DND-41 (cell line): ENCODE measurements around the gene SUPT3H.

Source experiments
- ATAC-seq: fragments of 200-7000 bp; cut with Tn5 transposase; 3 replicates; pipeline ENCODE4 v1.9.1; 2021; ENCODE audit warnings: low read depth; ENCODE audit not compliant: insufficient read depth
- DNase-seq: peaks from one replicate; pipeline ENCODE4 v3.0.0-alpha.2; 2020
- H2AFZ ChIP-seq: 2 replicates; pipeline ENCODE4 v1.6.0; 2012; ENCODE audit warnings: low read depth, low read length
- H3K27ac ChIP-seq: 2 replicates; pipeline ENCODE4 v1.5.1; 2012; ENCODE audit warnings: low read length, inconsistent platforms
- H3K27me3 ChIP-seq: fragments of 200-600 bp; sonication (generic); 2 replicates; pipeline ENCODE4 v1.6.0; 2012; ENCODE audit warnings: low read length, mild to moderate bottlenecking, inconsistent platforms; ENCODE audit not compliant: insufficient read depth, poor library complexity
- H3K36me3 ChIP-seq: 2 replicates; pipeline ENCODE4 v1.5.1; 2012; ENCODE audit warnings: low read length, inconsistent platforms; ENCODE audit not compliant: insufficient read depth
- H3K4me1 ChIP-seq: 2 replicates; pipeline ENCODE4 v1.5.1; 2012; ENCODE audit warnings: mild to moderate bottlenecking, low read length; ENCODE audit not compliant: insufficient read depth
- H3K4me2 ChIP-seq: 2 replicates; pipeline ENCODE4 v1.6.0; 2012; ENCODE audit warnings: mild to moderate bottlenecking, moderate library complexity, low read length, inconsistent platforms; ENCODE audit not compliant: insufficient read depth
- H3K4me3 ChIP-seq, 2 experiments: fragments of 200-600 bp in 1 of 2; shearing (Covaris generic) in 1 of 2; 2 replicates each; pipeline ENCODE4 v1.5.1; 2012 to 2016; ENCODE audit warnings: inconsistent platforms in 2 of 2, low read length in 2 of 2, mild to moderate bottlenecking in 2 of 2, low read depth in 1 of 2, moderate library complexity in 1 of 2
- H3K79me2 ChIP-seq: 2 replicates; pipeline ENCODE4 v1.6.0; 2012; ENCODE audit warnings: low read length, inconsistent platforms; ENCODE audit not compliant: insufficient read depth
- H3K9ac ChIP-seq: 2 replicates; pipeline ENCODE4 v1.6.0; 2012; ENCODE audit warnings: low read depth, mild to moderate bottlenecking, inconsistent platforms, low read length, moderate library complexity
- H3K9me3 ChIP-seq: 2 replicates; pipeline ENCODE4 v1.5.1; 2012; ENCODE audit warnings: low read length, moderate library complexity, mild to moderate bottlenecking, inconsistent platforms; ENCODE audit not compliant: insufficient read depth, severe bottlenecking
- H4K20me1 ChIP-seq: 2 replicates; pipeline ENCODE4 v1.6.0; 2012; ENCODE audit warnings: low read length; ENCODE audit not compliant: insufficient read depth
- EZH2 ChIP-seq: IDR thresholded peaks from 3 replicates; pipeline ENCODE4 v1.6.1; 2012; ENCODE audit warnings: borderline replicate concordance, low read depth, mild to moderate bottlenecking, moderate library complexity, low read length, inconsistent platforms; ENCODE audit not compliant: severe bottlenecking
- TF ChIP-seq, protein P1 (sequence below): IDR thresholded peaks from 2 replicates; pipeline ENCODE4 v1.5.1; 2012; ENCODE audit warnings: borderline replicate concordance, low read length, moderate library complexity, mild to moderate bottlenecking; ENCODE audit not compliant: poor library complexity, severe bottlenecking; ENCODE audit errors: extremely low read depth

The SUPT3H gene

DNA sequence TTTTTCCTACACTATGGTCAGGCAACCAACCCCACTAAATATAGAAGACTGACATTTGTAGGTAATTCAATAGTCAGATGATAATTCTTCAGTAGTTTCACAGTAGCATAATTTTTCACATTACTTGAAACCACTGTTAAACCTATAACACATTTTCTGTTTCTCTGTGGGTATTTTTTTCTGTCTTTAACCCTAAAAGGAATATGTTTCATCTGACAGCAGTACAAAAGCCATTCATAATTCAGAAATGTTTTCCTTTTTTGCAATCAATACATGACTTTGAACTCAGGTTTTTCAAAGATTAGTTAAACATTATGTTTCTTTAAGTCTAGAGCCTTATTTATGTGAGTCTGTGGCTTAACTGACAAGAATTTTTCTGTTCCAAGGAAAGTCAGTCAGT lies 178.2 kb downstream of the SUPT3H start:
- peak overlapping the region; percentile 45 for H3K4me2 ChIP-seq

DNA sequence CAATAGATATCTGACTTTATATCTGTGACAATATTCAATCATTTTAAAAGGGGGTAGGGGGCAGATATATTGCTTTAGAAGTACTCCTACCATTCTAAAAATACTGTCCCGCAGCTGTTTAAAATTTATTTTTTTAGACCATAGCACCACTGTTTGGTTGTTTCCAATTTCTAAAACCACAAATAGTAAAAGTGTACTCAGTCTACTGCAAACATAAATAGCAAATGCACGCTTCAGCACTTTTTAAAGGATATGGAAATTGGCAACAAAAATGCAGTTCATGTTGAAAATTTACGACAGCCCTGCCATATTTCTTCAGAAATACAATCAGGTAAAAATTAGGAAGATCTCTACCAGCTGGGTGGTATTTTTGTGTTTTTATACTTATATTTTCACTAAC lies 181.6 kb downstream of the SUPT3H start:
- Histone ChIP-seq H3K27ac (peak overlapping the region; percentile 61), H3K4me3 (no peak overlapping the region), H3K79me2 (no peaks in the 10 kb centered on the region), H4K20me1 (no peaks in the 10 kb centered on the region), H3K9ac (no peak overlapping the region), H3K27me3 (no peaks in the 10 kb centered on the region), H3K36me3 (no peaks in the 10 kb centered on the region), H3K9me3 (no peaks in the 10 kb centered on the region), H3K4me2 (no peak overlapping the region), H2AFZ (no peak overlapping the region), H3K4me1 (peaks cover 70% of the 10 kb centered on the region)
- ATAC-seq (no peak), DNase-seq (no peak)
- TF ChIP-seq, protein P1, sequence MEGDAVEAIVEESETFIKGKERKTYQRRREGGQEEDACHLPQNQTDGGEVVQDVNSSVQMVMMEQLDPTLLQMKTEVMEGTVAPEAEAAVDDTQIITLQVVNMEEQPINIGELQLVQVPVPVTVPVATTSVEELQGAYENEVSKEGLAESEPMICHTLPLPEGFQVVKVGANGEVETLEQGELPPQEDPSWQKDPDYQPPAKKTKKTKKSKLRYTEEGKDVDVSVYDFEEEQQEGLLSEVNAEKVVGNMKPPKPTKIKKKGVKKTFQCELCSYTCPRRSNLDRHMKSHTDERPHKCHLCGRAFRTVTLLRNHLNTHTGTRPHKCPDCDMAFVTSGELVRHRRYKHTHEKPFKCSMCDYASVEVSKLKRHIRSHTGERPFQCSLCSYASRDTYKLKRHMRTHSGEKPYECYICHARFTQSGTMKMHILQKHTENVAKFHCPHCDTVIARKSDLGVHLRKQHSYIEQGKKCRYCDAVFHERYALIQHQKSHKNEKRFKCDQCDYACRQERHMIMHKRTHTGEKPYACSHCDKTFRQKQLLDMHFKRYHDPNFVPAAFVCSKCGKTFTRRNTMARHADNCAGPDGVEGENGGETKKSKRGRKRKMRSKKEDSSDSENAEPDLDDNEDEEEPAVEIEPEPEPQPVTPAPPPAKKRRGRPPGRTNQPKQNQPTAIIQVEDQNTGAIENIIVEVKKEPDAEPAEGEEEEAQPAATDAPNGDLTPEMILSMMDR, result no peak
- TF ChIP-seq EZH2, result no peak

More for the DNA sequence above, 178.2 kb downstream of the SUPT3H start:
- Histone ChIP-seq H3K4me1 (peaks cover 91% of the 10 kb centered on the region), H3K9me3 (no peaks in the 10 kb centered on the region), H3K9ac (peak overlapping the region; percentile 48), H2AFZ (peak overlapping the region; percentile 43; the same call in 1 of the 2 replicates), H3K27ac (peak overlapping the region; percentile 84), H3K36me3 (no peaks in the 10 kb centered on the region), H3K79me2 (no peaks in the 10 kb centered on the region; the same call in 1 of the 2 replicates), H4K20me1 (no peaks in the 10 kb centered on the region), H3K27me3 (no peaks in the 10 kb centered on the region), H3K4me3 (peak overlapping the region in 1 of 2 experiments; percentile 23; a peak in 1 of 4 replicates)
- ATAC-seq (peak; percentile 59; the same call in 2 of the 3 replicates), DNase-seq (no peak)
- no peak for TF ChIP-seq EZH2
- TF ChIP-seq, protein P1, result no peak

DNA sequence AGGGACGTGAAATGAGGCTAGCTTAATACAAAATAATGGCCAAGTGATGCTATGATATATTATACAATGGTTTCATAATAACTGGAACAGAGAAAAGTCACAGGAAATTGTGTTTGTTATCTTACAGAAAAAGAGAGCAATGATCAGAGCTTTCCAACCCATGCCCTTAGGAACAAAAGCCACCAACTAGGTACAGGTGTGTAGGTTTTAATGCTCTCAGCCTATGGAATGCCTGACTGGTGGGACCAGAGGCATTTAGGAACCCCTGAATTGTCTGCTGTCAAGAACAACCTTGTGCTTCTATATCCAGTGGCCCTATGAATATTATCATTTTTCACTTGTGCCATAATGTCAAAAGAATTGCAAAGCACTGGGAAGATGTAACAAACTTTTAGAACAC lies 182.6 kb downstream of the SUPT3H start:
- no peak for ATAC-seq
- Histone ChIP-seq H4K20me1 (no peaks in the 10 kb centered on the region), H3K9ac (no peak overlapping the region), H3K9me3 (no peaks in the 10 kb centered on the region), H3K36me3 (no peaks in the 10 kb centered on the region), H3K79me2 (no peaks in the 10 kb centered on the region), H3K4me1 (peaks cover 60% of the 10 kb centered on the region), H2AFZ (no peak overlapping the region), H3K27ac (peak overlapping the region; percentile 62), H3K4me2 (no peak overlapping the region), H3K27me3 (no peaks in the 10 kb centered on the region), H3K4me3 (no peak overlapping the region)
- no peak for DNase-seq
- TF ChIP-seq EZH2, result no peak
- TF ChIP-seq, protein P1, result no peak

DNA sequence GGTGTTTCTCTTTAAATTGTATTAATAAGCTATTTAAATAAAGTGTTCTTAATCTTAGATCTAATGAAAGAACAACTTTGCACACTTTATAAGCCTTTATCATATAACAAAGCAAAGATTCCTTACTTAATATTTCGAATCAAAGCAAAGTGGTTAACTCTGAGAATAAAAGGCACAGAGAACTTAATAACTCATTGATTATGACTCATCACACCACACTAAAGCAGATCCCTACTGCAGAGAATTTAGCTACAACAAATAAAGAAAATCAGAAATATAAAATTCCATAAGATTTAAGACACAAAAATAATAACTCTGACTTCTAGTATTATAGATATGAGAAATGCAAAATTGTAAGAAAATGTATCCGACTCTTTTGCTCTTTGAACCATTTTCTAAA lies 185.2 kb downstream of the SUPT3H start:
- no peak for ATAC-seq
- no peak overlapping the region for H3K27ac ChIP-seq
- DNase-seq, result no peak

More for the DNA sequence above, 185.2 kb downstream of the SUPT3H start:
- Histone ChIP-seq H4K20me1 (no peaks in the 10 kb centered on the region), H3K4me1 (peaks cover 44% of the 10 kb centered on the region), H2AFZ (no peak overlapping the region), H3K9ac (no peak overlapping the region), H3K27me3 (no peaks in the 10 kb centered on the region), H3K9me3 (no peaks in the 10 kb centered on the region), H3K4me2 (no peak overlapping the region), H3K79me2 (no peaks in the 10 kb centered on the region), H3K36me3 (no peaks in the 10 kb centered on the region), H3K4me3 (no peak overlapping the region)
- TF ChIP-seq EZH2, result no peak
- TF ChIP-seq, protein P1, result no peak
